ENCODE measurements around the gene POLD3.

POLD3 gene

DNA sequence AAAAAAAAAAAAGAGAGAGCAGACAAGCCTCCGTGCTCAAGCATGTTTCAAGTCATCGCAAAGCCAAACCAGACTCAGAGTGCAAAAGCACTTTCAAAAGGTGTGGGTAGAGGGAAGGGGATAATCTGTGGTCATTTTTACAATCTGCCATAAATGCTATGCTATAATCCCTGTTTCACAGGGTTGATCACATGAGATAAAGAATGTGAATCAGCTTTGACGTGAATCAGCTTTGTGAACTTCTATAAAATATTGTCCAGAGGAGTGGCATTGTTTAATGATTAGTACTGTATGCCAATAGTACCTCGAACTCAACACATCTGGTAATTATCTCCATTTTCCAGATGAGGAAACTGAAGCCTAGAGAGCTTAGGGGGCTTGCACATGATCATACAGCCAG is 20.0 kb upstream of the POLD3 start:
- no peak for TF ChIP-seq ZFX (IDR thresholded peaks at IDR 0.05)
- TF ChIP-seq, protein P1, sequence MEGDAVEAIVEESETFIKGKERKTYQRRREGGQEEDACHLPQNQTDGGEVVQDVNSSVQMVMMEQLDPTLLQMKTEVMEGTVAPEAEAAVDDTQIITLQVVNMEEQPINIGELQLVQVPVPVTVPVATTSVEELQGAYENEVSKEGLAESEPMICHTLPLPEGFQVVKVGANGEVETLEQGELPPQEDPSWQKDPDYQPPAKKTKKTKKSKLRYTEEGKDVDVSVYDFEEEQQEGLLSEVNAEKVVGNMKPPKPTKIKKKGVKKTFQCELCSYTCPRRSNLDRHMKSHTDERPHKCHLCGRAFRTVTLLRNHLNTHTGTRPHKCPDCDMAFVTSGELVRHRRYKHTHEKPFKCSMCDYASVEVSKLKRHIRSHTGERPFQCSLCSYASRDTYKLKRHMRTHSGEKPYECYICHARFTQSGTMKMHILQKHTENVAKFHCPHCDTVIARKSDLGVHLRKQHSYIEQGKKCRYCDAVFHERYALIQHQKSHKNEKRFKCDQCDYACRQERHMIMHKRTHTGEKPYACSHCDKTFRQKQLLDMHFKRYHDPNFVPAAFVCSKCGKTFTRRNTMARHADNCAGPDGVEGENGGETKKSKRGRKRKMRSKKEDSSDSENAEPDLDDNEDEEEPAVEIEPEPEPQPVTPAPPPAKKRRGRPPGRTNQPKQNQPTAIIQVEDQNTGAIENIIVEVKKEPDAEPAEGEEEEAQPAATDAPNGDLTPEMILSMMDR (conservative IDR thresholded peaks at IDR 0.05): no peak
- no peak overlapping the region for H3K27ac ChIP-seq

DNA sequence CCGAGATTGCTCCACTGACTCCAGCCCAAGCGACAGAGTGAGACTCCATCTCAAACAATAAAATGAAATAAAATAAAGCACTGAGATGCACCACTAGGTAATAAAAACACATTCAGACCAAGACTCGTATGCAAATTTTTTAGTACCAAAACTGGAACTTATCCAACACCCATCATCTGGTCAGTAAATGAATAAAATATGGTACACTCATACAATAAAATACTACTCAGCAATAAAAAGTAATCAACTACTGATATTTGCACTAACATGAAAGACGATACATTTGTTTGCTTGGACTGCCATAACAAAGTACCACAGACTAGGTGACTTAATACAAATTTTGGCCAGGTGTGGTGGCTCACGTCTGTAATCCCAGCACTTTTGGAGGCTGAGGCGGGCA is 17.8 kb upstream of the POLD3 start:
- no peak overlapping the region for H3K27ac ChIP-seq
- TF ChIP-seq ZFX (IDR thresholded peaks at IDR 0.05): no peak
- TF ChIP-seq, protein P1 (conservative IDR thresholded peaks at IDR 0.05): no peak

DNA sequence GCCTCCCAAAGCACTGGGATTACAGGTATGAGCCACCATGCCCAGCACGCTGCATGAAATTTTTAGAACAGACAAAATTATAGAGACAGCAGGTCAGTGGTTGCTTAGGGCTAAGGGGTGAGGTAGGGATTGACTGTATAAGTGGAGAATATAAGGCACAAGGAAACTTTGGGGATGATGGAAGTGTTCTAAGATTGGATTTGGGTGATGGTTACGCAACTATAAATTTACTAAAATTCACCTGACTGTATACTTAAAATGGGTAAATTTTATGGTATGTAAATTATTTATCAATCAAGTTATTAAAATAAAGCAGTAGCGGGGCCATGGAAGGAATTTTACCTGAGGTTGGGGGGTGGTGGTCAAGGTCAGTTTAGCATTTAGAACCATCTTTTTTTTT is 16.4 kb upstream of the POLD3 start:
- no peak for TF ChIP-seq ZFX (IDR thresholded peaks at IDR 0.05)
- TF ChIP-seq, protein P1 (conservative IDR thresholded peaks at IDR 0.05): no peak

DNA sequence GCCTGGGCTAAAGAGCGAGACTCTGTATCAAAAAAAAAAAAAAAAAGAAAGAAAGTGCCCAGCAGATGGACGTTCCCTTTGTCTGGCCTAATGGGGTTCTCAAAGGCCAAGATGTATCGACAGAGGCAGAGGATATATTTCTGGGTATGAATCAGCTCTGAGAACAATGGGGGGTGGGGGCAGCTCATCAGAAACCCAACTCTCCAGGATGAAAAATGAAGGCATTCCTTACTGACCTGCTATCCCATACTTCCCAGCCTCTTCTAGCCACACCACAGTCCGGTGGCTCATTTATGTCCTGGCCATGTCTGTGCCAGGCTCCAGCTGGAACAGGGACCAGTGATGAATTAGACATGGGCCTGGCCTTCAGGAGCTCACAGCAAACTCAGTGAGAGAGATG is 15.2 kb upstream of the POLD3 start:
- TF ChIP-seq, protein P1 (conservative IDR thresholded peaks at IDR 0.05): no peak
- no peak for TF ChIP-seq ZFX (IDR thresholded peaks at IDR 0.05)
- H3K27ac ChIP-seq: no peak overlapping the region

More for the DNA sequence above, 16.4 kb upstream of the POLD3 start:
- no peak overlapping the region for H3K27ac ChIP-seq

DNA sequence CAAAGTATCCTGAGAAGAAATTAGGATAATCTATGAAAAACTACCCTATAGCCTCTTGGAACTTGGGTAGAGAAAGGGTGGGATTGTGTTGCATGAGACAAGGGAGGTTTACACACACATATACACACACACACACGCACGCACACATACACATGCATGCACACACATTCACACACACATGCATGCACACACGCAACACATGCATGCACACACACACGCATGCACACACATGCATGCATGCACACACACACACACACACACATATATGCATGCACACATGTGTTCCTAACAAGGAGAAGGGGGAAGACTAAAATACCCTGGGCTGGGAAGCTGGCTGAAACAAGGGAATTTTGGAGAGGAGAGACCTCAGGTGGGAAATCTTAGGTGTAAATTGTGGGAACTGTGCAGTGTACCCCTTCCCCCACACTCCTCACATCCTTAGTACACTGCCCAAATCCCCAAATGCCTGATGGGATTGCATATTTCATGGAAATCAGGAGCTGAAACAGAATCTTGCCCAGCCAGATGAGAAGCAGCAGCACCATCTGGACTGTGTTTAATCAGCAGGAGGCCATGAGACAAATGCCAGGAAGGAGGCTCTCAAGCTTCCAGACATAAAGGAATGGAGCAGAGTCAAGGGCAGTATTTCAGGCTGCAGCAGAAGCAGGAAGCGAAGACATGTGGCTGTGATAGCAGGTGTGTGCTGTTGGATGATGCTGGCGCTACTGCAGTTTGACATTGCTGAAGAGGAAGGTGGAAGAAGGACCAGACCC is 14.6 kb upstream of the POLD3 start:
- H3K27ac ChIP-seq: no peak overlapping the region
- TF ChIP-seq, protein P1 (conservative IDR thresholded peaks at IDR 0.05): no peak
- TF ChIP-seq ZFX (IDR thresholded peaks at IDR 0.05): no peak

DNA sequence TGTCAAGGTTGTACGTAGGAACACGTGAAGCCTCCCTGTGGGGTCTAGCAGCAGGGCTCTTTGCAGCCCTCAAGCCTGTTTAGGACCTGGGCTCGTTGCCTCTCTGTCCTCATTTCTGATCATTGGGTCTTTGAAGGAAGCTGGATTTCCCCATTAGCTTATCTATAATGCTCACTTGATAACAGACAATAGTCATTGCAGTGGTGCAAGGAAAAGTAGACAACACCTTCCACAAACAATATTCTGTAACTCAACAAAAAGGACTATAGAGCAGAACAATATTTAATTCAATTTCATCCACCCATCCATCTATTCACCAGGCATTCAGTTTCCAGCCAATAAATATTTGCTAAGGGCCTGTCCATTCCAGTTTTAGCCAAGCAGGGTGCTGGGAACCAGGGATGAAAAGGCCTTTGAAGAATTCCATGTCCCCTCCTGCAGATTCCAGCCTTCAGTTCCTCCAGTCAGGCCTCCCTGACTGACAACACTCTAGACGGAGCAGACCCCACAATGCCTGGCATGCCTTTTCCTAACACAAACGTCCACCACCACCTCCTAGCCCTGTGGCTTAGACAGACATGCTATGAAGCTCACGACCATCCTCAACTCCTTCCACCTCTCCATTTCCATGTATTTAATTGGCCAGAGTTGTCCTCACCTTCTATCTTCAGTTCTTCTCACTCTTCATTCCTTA is 12.7 kb upstream of the POLD3 start:
- no peak overlapping the region for H3K27ac ChIP-seq
- TF ChIP-seq, protein P1 (conservative IDR thresholded peaks at IDR 0.05): no peak
- no peak for TF ChIP-seq ZFX (IDR thresholded peaks at IDR 0.05)

DNA sequence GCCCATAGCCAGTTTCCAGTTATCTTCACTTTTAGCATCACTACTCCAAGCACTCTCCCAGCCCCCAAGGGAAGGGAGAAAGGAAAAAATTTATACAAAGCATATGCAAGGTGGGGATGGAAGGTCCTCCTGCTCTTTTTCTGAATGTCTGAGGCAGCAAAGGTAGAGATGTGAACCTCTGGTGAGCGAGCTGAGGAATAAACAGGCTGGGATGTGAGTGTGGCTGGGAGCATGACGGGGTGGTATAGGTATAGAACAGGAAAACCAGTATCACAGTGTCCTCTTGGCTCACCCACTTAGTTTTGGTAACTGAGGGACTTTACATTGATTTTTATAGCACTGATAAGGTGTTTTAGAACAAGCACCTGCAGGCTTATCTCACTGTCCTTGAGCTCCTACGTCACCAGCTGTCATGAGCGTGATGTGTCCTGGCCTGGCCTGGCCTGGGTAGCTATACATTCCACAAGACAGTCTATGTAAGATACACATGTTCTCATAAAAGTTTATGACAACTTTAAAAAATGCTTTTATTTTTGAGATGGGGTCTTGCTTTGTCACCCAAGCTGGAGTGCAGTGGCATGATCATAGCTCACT is 10.3 kb upstream of the POLD3 start:
- H3K27ac ChIP-seq: no peak overlapping the region
- TF ChIP-seq ZFX (IDR thresholded peaks at IDR 0.05): no peak
- TF ChIP-seq, protein P1 (conservative IDR thresholded peaks at IDR 0.05): no peak

All from C4-2B (cell line).